Endodermal cell (in vitro differentiated cells): ENCODE measurements around the gene GAS2. TPM values are rescaled to one million over a fixed set of nuclear protein-coding genes. Genes with fewer than 3 reads are reported as not detected.

Experiments used
- DNase-seq: peaks from one replicate; pipeline ENCODE4 v3.0.0-alpha.2; 2017
- H3K27ac ChIP-seq: 2 replicates; pipeline ENCODE4 v1.5.1; 2013; ENCODE audit warnings: mild to moderate bottlenecking, low read depth, low read length, moderate library complexity
- H3K27me3 ChIP-seq: 2 replicates; pipeline ENCODE4 v1.6.1; 2013; ENCODE audit warnings: mild to moderate bottlenecking, low read length, moderate library complexity; ENCODE audit not compliant: insufficient read depth, control insufficient read depth, poor library complexity, severe bottlenecking
- H3K36me3 ChIP-seq: 2 replicates; pipeline ENCODE4 v1.7.0; 2013; ENCODE audit warnings: mild to moderate bottlenecking, low read length, moderate library complexity; ENCODE audit not compliant: control insufficient read depth, insufficient read depth
- H3K4me1 ChIP-seq: one replicate; pipeline ENCODE4 v1.7.0; 2013; ENCODE audit warnings: low read length; ENCODE audit not compliant: control insufficient read depth, insufficient read depth
- H3K4me3 ChIP-seq: 2 replicates; pipeline ENCODE4 v1.5.1; 2013; ENCODE audit warnings: mild to moderate bottlenecking, low read length, moderate library complexity
- H3K9ac ChIP-seq: 2 replicates; pipeline ENCODE4 v1.6.1; 2013; ENCODE audit warnings: mild to moderate bottlenecking, low read length, moderate library complexity; ENCODE audit not compliant: poor library complexity, severe bottlenecking; ENCODE audit errors: extremely low read depth
- H3K9me3 ChIP-seq: 2 replicates; pipeline ENCODE4 v1.6.1; 2013; ENCODE audit warnings: mild to moderate bottlenecking, low read length, moderate library complexity; ENCODE audit not compliant: control insufficient read depth
- H3K27ac Mint-ChIP-seq: 2 replicates; pipeline ENCODE4 v1.8.0; 2020; ENCODE audit warnings: mixed read lengths
- H3K27me3 Mint-ChIP-seq: 2 replicates; pipeline ENCODE4 v1.8.0; 2021; ENCODE audit warnings: mild to moderate bottlenecking, mixed read lengths; ENCODE audit not compliant: insufficient read depth
- H3K36me3 Mint-ChIP-seq: 2 replicates; pipeline ENCODE4 v1.8.0; 2020; ENCODE audit warnings: low read depth, mixed read lengths
- H3K4me1 Mint-ChIP-seq: 2 replicates; pipeline ENCODE4 v1.8.0; 2020; ENCODE audit warnings: mixed read lengths
- H3K4me3 Mint-ChIP-seq: 2 replicates; pipeline ENCODE4 v1.8.0; 2020; ENCODE audit warnings: mild to moderate bottlenecking, moderate library complexity, mixed read lengths
- H3K9me3 Mint-ChIP-seq: 2 replicates; pipeline ENCODE4 v1.8.0; 2020; ENCODE audit warnings: mild to moderate bottlenecking, mixed read lengths
- CTCF ChIP-seq: fragments of 200-600 bp; sonication (generic); conservative IDR thresholded peaks from 2 replicates; pipeline ENCODE4 v1.5.0; 2021; ENCODE audit warnings: antibody characterized with exemption, mild to moderate bottlenecking
- WGBS, 2 experiments: methylation state at CpG; one replicate each; pipeline versions ENCODE4 v1.1.5 to v1.1.7; 2013; ENCODE audit warnings: missing lambda C conversion rate in 2 of 2, mixed read lengths in 1 of 2; ENCODE audit not compliant: insufficient coverage in 1 of 2, insufficient read length in 1 of 2; 5-methylcytosine and 5-hydroxymethylcytosine counted together
- total RNA-seq, 2 donors: library from RNA; stranded (reverse); fragmentation: NEBNext Ultra II Directional in 1 of 2; extraction: Animal tissue kit (Norgen Biotek cat#: 25700) in 1 of 2; gene quantifications; 2 replicates in 1 of 2; 3 replicates in 1 of 2; pipeline ENCODE4 v1.2.1, GENCODE V29; 2021

Gene GAS2
- total RNA-seq, 2 donors from 2014 or later = 3.0 to 4.1 TPM

GRCh38 chr11:22633354-22633902 lies 33.0 kb upstream of the GAS2 start:
- Mint-ChIP-seq H3K27me3 (no peaks in the 10 kb centered on the region), H3K4me1 (peaks cover 17% of the 10 kb centered on the region), H3K36me3 (no peaks in the 10 kb centered on the region), H3K9me3 (no peaks in the 10 kb centered on the region), H3K27ac (no peak overlapping the region), H3K4me3 (no peak overlapping the region)
- Histone ChIP-seq H3K9me3 (no peaks in the 10 kb centered on the region), H3K27me3 (no peaks in the 10 kb centered on the region), H3K4me3 (no peak overlapping the region), H3K27ac (no peak overlapping the region), H3K9ac (no peak overlapping the region), H3K4me1 (no peaks in the 10 kb centered on the region), H3K36me3 (no peaks in the 10 kb centered on the region)
- TF ChIP-seq CTCF = peak; percentile 66
- DNase-seq = peak; percentile 56

GRCh38 chr11:22634897-22635629 lies 31.3 kb upstream of the GAS2 start:
- H3K27me3 Mint-ChIP-seq = no peaks in the 10 kb centered on the region
- H3K4me1 ChIP-seq = no peaks in the 10 kb centered on the region
- DNase-seq = peak; percentile 83
- no peaks in the 10 kb centered on the region for H3K9me3 ChIP-seq
- H3K4me3 Mint-ChIP-seq = no peak overlapping the region
- H3K4me1 Mint-ChIP-seq = peaks cover 17% of the 10 kb centered on the region
- H3K36me3 Mint-ChIP-seq = no peaks in the 10 kb centered on the region
- no peak overlapping the region for H3K9ac ChIP-seq
- H3K9me3 Mint-ChIP-seq = no peaks in the 10 kb centered on the region
- no peak overlapping the region for H3K27ac ChIP-seq
- H3K4me3 ChIP-seq = no peak overlapping the region
- 85 to 93% methylated on average over 2 to 3 of the region's 3 CpGs for WGBS, 2 experiments
- no peaks in the 10 kb centered on the region for H3K36me3 ChIP-seq
- no peak for TF ChIP-seq CTCF
- no peak overlapping the region for H3K27ac Mint-ChIP-seq
- H3K27me3 ChIP-seq = no peaks in the 10 kb centered on the region

GRCh38 chr11:22635689-22636088 lies 30.7 kb upstream of the GAS2 start:
- peak overlapping the region; percentile 13 for H3K27ac ChIP-seq
- peak; percentile 75 for DNase-seq
- Mint-ChIP-seq H3K4me3 (no peak overlapping the region), H3K27ac (peak overlapping the region; percentile 72), H3K9me3 (no peaks in the 10 kb centered on the region), H3K36me3 (no peaks in the 10 kb centered on the region), H3K27me3 (no peaks in the 10 kb centered on the region), H3K4me1 (peaks cover 18% of the 10 kb centered on the region)
- TF ChIP-seq CTCF = no peak
- no peak overlapping the region for H3K9ac ChIP-seq
- H3K27me3 ChIP-seq = no peaks in the 10 kb centered on the region
- no peaks in the 10 kb centered on the region for H3K36me3 ChIP-seq
- no peaks in the 10 kb centered on the region for H3K4me1 ChIP-seq
- H3K4me3 ChIP-seq = no peak overlapping the region
- 0% methylated on average over 1 of the region's 1 CpG; no CpG with 5 or more reads in 1 of the 2 experiments for WGBS, 2 experiments
- no peaks in the 10 kb centered on the region for H3K9me3 ChIP-seq
